Measurements from ENCODE around the gene CYP3A4. TPM values are rescaled to one million over a fixed set of nuclear protein-coding genes. Genes with fewer than 3 reads are reported as not detected.

CYP3A4 gene
- total and polyA plus RNA-seq, 2 of the 13 experiments (the other 11 are each of a cell fraction or from before 2014, with no cell fraction given) = 0.11 to 0.24 TPM

- TF ChIP-seq ZBTB39 (CRISPR knock-in tag; IDR thresholded peaks at IDR 0.05) (peak; percentile 75; the same call in 1 of the 2 replicates), TEF (CRISPR knock-in tag; IDR thresholded peaks at IDR 0.05) (no peak), GRHL1 (CRISPR knock-in tag; conservative IDR thresholded peaks at IDR 0.05) (no peak), PAX8 (CRISPR knock-in tag; IDR thresholded peaks at IDR 0.05; ENCODE audit: borderline replicate concordance) (no peak), RXRB (CRISPR knock-in tag; IDR thresholded peaks at IDR 0.05; ENCODE audit: borderline replicate concordance) (peak; percentile 92), CHD4 (IDR thresholded peaks at IDR 0.05; ENCODE audit: borderline replicate concordance, low read length) (no peak), NR2C2 (CRISPR knock-in tag; IDR thresholded peaks at IDR 0.05; ENCODE audit: borderline replicate concordance) (peak; percentile 52; the same call in 1 of the 2 replicates), DRAP1 (CRISPR knock-in tag; IDR thresholded peaks at IDR 0.05) (peak; percentile 61; the same call in 1 of the 2 replicates), SNAPC4 (CRISPR knock-in tag; IDR thresholded peaks at IDR 0.05) (no peak), ZKSCAN5 (CRISPR knock-in tag; IDR thresholded peaks at IDR 0.05) (no peak), AGO2 (optimal IDR thresholded peaks at IDR 0.05; ENCODE audit: low read depth, low read length) (no peak), TEAD3 (CRISPR knock-in tag; optimal IDR thresholded peaks at IDR 0.05; ENCODE audit: borderline replicate concordance) (no peak), PITX1 (CRISPR knock-in tag; IDR thresholded peaks at IDR 0.05) (peak; percentile 81), FOSL2 (CRISPR knock-in tag; IDR thresholded peaks at IDR 0.05) (peak; percentile 77), ZNF160 (CRISPR knock-in tag; IDR thresholded peaks at IDR 0.05) (no peak), CAMTA2 (CRISPR knock-in tag; IDR thresholded peaks at IDR 0.05; ENCODE audit: borderline replicate concordance) (no peak), PLSCR1 (CRISPR knock-in tag; IDR thresholded peaks at IDR 0.05; ENCODE audit: borderline replicate concordance) (no peak), POLR2A (IDR thresholded peaks at IDR 0.05; ENCODE audit: insufficient read depth in 1 of 2, low read depth in 2 of 2, low read length in 2 of 2) (peak in 1 of 2 experiments; percentile 21; a peak in 1 of 4 replicates)
Observed at GRCh38 chr7:99827040-99827778, 43.2 kb upstream of the CYP3A4 start (continued).

All from HepG2 (cell line).